Choroid plexus epithelial cell (primary cell): ENCODE results near the gene PLK5.

Source experiments
- DNase-seq: peaks from one replicate; pipeline ENCODE4 v3.0.0-alpha.2; 2010; ENCODE audit warnings: low read depth
- H3K4me3 ChIP-seq: 2 replicates; pipeline ENCODE4 v1.5.1; 2011; ENCODE audit warnings: low read depth, mild to moderate bottlenecking, control low read depth, low read length, moderate library complexity
- CTCF ChIP-seq: conservative IDR thresholded peaks from 2 replicates; pipeline ENCODE4 v1.5.1; 2011; ENCODE audit warnings: low read depth, mild to moderate bottlenecking, control low read depth, inconsistent platforms, low read length, moderate library complexity

PLK5 gene

GRCh38 chr19:1577929-1578618 is 54.2 kb downstream of the PLK5 start:
- DNase-seq, result no peak
- H3K4me3 ChIP-seq, result no peak overlapping the region
- TF ChIP-seq CTCF, result no peak

GRCh38 chr19:1579222-1579621 is 55.3 kb downstream of the PLK5 start:
- TF ChIP-seq CTCF, result no peak

GRCh38 chr19:1580382-1580781 is 56.5 kb downstream of the PLK5 start:
- no peak for TF ChIP-seq CTCF
- H3K4me3 ChIP-seq, result no peak overlapping the region
- no peak for DNase-seq

More at GRCh38 chr19:1579222-1579621, 55.3 kb downstream of the PLK5 start:
- no peak overlapping the region for H3K4me3 ChIP-seq
- DNase-seq, result no peak

GRCh38 chr19:1580957-1581356 is 57.1 kb downstream of the PLK5 start:
- no peak for TF ChIP-seq CTCF
- no peak for DNase-seq
- H3K4me3 ChIP-seq, result no peak overlapping the region

- no peak overlapping the region for H3K4me3 ChIP-seq
- no peak for DNase-seq
- TF ChIP-seq CTCF, result no peak
These were observed 58.3 kb downstream of the PLK5 start for GRCh38 chr19:1582201-1582600.

- no peak for TF ChIP-seq CTCF
These were observed 60.8 kb downstream of the PLK5 start for GRCh38 chr19:1584500-1585242.

GRCh38 chr19:1585243-1585580 is 61.3 kb downstream of the PLK5 start:
- H3K4me3 ChIP-seq, result no peak overlapping the region
- no peak for TF ChIP-seq CTCF
- no peak for DNase-seq

More at GRCh38 chr19:1584500-1585242, 60.8 kb downstream of the PLK5 start:
- H3K4me3 ChIP-seq, result no peak overlapping the region
- DNase-seq, result no peak
